ENCODE data around the gene RIPK4. TPM values are rescaled to one million over a fixed set of nuclear protein-coding genes. Genes with fewer than 3 reads are reported as not detected.

The RIPK4 gene
- total RNA-seq, 4 donors from 2014 or later = 0.91 to 1.7 (median 1.1) TPM

DNA sequence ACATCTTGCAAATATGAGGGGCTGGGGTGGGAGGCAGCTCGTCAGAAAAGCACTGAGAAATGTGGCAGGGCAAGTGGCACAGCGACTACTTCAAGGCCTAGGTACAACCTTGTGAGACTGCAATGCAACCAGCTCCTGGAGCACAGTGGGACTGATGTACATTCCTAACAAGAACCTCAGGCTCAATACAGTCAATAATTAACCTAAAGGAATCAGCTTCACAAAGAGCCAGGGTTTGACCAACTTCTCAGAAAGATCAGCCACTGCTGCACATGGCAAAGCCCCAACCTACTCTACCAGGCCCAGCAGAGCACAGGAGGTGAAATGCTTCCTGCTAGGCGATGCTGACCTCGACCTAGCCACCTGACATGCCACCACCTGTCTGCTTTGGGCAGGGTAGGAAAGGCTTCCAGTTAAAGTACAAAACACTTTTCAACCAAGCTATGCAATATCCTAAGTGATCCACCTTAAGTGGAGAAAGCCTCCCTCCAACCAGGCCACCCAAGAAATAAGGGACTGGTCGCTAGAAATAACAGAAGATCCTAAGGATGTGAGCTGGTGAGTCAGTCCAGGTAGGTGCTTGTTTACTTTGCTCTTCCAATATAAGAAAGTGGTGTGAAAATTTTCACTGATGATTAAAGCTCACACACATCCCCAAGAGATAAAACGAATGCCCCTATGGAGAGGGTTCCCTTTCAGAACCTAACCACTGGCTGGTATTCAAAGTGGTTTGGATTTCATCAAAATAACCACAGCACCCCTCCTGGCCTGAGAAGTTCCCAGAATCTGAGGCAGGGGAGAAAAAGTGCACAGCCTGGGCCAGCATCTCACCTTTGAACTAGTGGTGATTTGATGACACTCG is 2.1 kb downstream of the RIPK4 start:
- DNase-seq (ENCODE audit: extremely low spot score) = no peak
- H3K27ac ChIP-seq (replicated peaks in 1 of 4) = no peak overlapping the region
- H3K4me1 ChIP-seq = peaks cover 34 to 56% (median 49%) of the 10 kb centered on the region in 4 donors
- no peaks in the 10 kb centered on the region for H3K9me3 ChIP-seq
- TF ChIP-seq POLR2A (IDR thresholded peaks at IDR 0.05; ENCODE audit: low read depth) (no peak), POLR2AphosphoS5 (IDR thresholded peaks at IDR 0.05) (no peak), EP300 (IDR thresholded peaks at IDR 0.05) (no peak)
- TF ChIP-seq, protein P1, sequence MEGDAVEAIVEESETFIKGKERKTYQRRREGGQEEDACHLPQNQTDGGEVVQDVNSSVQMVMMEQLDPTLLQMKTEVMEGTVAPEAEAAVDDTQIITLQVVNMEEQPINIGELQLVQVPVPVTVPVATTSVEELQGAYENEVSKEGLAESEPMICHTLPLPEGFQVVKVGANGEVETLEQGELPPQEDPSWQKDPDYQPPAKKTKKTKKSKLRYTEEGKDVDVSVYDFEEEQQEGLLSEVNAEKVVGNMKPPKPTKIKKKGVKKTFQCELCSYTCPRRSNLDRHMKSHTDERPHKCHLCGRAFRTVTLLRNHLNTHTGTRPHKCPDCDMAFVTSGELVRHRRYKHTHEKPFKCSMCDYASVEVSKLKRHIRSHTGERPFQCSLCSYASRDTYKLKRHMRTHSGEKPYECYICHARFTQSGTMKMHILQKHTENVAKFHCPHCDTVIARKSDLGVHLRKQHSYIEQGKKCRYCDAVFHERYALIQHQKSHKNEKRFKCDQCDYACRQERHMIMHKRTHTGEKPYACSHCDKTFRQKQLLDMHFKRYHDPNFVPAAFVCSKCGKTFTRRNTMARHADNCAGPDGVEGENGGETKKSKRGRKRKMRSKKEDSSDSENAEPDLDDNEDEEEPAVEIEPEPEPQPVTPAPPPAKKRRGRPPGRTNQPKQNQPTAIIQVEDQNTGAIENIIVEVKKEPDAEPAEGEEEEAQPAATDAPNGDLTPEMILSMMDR (IDR thresholded peaks at IDR 0.05) = no peak
- no peak overlapping the region for H3K4me3 ChIP-seq
- peaks cover 14 to 100% (median 72%) of the 10 kb centered on the region in 4 donors for H3K27me3 ChIP-seq
- no peaks in the 10 kb centered on the region for H3K36me3 ChIP-seq
- intact Hi-C loops (cut with DNase I) = no loop called here
- 90% methylated on average over 7 of the region's 7 CpGs for whole genome bisulfite sequencing

DNA sequence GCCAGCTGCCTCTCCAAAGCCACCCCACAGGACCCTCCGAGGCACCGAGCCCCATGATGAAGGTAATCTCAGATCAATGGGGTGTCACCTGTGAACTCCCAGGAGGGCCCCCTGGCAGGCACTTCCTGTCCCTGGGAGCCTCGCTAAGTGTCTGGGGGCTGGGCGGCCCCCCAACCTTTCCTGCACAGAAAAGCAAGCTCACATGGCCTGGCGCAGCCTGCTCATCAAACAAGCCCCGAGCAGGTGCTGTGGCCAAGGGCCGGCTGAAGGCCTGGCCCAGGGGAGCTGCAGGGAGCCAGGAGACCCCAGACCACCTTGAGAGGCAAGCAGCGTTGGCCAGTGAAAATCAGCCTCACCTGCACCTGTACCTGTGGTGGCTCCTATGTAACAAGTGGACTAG is 2.9 kb downstream of the RIPK4 start:
- H3K4me1 ChIP-seq = peaks cover 33 to 53% (median 46%) of the 10 kb centered on the region in 4 donors
- no peak overlapping the region for H3K27ac ChIP-seq (replicated peaks in 1 of 4)
- no peak for DNase-seq (ENCODE audit: extremely low spot score)
- TF ChIP-seq POLR2A (IDR thresholded peaks at IDR 0.05; ENCODE audit: low read depth) (no peak), POLR2AphosphoS5 (IDR thresholded peaks at IDR 0.05) (no peak), EP300 (IDR thresholded peaks at IDR 0.05) (no peak)
- TF ChIP-seq, protein P1 (IDR thresholded peaks at IDR 0.05) = no peak
- no peaks in the 10 kb centered on the region for H3K9me3 ChIP-seq
- H3K4me3 ChIP-seq = no peak overlapping the region
- H3K36me3 ChIP-seq = no peaks in the 10 kb centered on the region
- H3K27me3 ChIP-seq = peaks cover 14 to 100% (median 65%) of the 10 kb centered on the region in 4 donors
- intact Hi-C loops (cut with DNase I) = no loop called here
- 0% methylated on average over 1 of the region's 8 CpGs for WGBS

DNA sequence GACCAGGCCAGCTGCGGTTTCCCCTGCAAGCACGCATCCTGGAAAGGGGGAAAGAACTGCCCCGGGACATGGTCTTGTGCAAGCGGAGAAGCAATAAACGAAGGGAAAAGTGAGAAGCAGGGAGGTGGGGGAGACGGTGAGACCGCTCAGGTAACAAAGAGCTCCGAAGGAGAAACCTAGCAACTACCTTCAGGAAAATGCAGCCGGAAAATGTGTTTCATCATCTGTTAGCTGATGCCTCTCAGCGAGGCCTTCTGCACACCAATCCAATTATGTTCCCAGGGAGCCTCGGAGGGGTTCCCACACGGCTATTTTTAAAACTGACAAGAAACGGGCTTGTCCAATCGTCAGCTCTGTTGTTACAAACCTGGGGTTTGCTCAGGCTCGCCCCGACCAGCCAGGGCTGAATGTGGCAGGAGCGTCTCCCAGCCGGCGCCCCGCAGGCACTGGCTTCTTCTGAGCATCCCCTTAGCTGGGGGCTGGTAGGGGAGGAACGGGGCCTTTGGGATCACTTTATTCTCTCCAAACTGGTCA is 3.4 kb downstream of the RIPK4 start:
- WGBS = 31% methylated on average over 21 of the region's 21 CpGs
- no peaks in the 10 kb centered on the region for H3K9me3 ChIP-seq
- H3K36me3 ChIP-seq = no peaks in the 10 kb centered on the region
- peaks cover 14 to 98% (median 60%) of the 10 kb centered on the region in 4 donors for H3K27me3 ChIP-seq
- H3K4me1 ChIP-seq = peaks cover 28 to 47% (median 41%) of the 10 kb centered on the region in 4 donors
- intact Hi-C loops (cut with DNase I) = no loop called here
- TF ChIP-seq, protein P1 (IDR thresholded peaks at IDR 0.05) = no peak
- no peak for TF ChIP-seq POLR2A (IDR thresholded peaks at IDR 0.05; ENCODE audit: low read depth)
- no peak overlapping the region for H3K27ac ChIP-seq (replicated peaks in 1 of 4)
- no peak overlapping the region for H3K4me3 ChIP-seq
- no peak for DNase-seq (ENCODE audit: extremely low spot score)

DNA sequence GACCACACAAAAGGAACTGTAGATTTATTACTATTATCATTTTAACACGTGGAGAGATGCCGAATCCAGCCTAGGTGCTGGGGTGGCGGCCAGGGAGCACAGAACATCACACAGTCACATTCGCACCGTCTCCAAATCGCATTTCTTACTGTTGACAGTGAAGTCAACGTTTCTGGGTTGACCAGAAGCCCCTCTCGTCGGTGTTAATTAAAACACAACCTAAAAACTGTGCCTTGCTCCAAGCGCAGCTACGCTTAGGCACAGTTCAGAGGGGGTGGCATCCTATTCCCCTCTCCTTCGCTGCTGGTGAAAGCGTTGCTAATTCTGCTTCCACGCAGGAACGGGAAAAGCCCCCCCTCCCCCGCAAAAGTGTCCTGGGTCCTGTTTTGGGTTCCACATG is 4.1 kb downstream of the RIPK4 start:
- DNase-seq (ENCODE audit: extremely low spot score) = no peak
- WGBS = 27% methylated on average over 15 of the region's 16 CpGs
- H3K9me3 ChIP-seq = no peaks in the 10 kb centered on the region
- intact Hi-C loops (cut with DNase I) = no loop called here
- no peaks in the 10 kb centered on the region for H3K36me3 ChIP-seq
- peaks cover 21 to 40% (median 34%) of the 10 kb centered on the region in 4 donors for H3K4me1 ChIP-seq
- peaks cover 14 to 91% (median 52%) of the 10 kb centered on the region in 4 donors for H3K27me3 ChIP-seq
- no peak for TF ChIP-seq EP300 (IDR thresholded peaks at IDR 0.05)
- no peak for TF ChIP-seq POLR2AphosphoS5 (IDR thresholded peaks at IDR 0.05)
- no peak for TF ChIP-seq POLR2A (IDR thresholded peaks at IDR 0.05; ENCODE audit: low read depth)
- TF ChIP-seq, protein P1 (IDR thresholded peaks at IDR 0.05) = no peak
- H3K4me3 ChIP-seq = no peak overlapping the region
- H3K27ac ChIP-seq (replicated peaks in 1 of 4) = no peak overlapping the region

Measured in esophagus muscularis mucosa (tissue), 4 donors.